ENCODE results near the gene RPS6KA3. TPM values are rescaled to one million over a fixed set of nuclear protein-coding genes. Genes with fewer than 3 reads are reported as not detected.

RPS6KA3 gene
- total RNA-seq, 4 donors from 2014 or later, result 36.1 to 41.6 (median 39.0) TPM

GRCh38 chrX:20263474-20263873 lies 3.2 kb downstream of the RPS6KA3 start:
- no peak for DNase-seq (ENCODE audit: extremely low spot score)
- 6% methylated on average over 2 of the region's 2 CpGs for WGBS
- H3K36me3 ChIP-seq, result no peaks in the 10 kb centered on the region
- H3K4me1 ChIP-seq, result peaks cover 0 to 21% (median 12%) of the 10 kb centered on the region in 4 donors
- H3K27me3 ChIP-seq, result no peaks in the 10 kb centered on the region
- H3K27ac ChIP-seq (replicated peaks in 1 of 4), result no peak overlapping the region
- intact Hi-C loops (cut with DNase I), result no loop called here
- TF ChIP-seq POLR2AphosphoS5 (IDR thresholded peaks at IDR 0.05) (no peak), POLR2A (IDR thresholded peaks at IDR 0.05; ENCODE audit: low read depth) (no peak)
- H3K4me3 ChIP-seq, result no peak overlapping the region
- H3K9me3 ChIP-seq, result no peaks in the 10 kb centered on the region

- TF ChIP-seq POLR2A (IDR thresholded peaks at IDR 0.05; ENCODE audit: low read depth) (no peak), EP300 (IDR thresholded peaks at IDR 0.05) (no peak), CTCF (IDR thresholded peaks at IDR 0.05) (no peak), POLR2AphosphoS5 (IDR thresholded peaks at IDR 0.05) (no peak)
- WGBS, result 35% methylated on average over 2 of the region's 2 CpGs
Measured at GRCh38 chrX:20260885-20261284, 5.8 kb downstream of the RPS6KA3 start.

DNA sequence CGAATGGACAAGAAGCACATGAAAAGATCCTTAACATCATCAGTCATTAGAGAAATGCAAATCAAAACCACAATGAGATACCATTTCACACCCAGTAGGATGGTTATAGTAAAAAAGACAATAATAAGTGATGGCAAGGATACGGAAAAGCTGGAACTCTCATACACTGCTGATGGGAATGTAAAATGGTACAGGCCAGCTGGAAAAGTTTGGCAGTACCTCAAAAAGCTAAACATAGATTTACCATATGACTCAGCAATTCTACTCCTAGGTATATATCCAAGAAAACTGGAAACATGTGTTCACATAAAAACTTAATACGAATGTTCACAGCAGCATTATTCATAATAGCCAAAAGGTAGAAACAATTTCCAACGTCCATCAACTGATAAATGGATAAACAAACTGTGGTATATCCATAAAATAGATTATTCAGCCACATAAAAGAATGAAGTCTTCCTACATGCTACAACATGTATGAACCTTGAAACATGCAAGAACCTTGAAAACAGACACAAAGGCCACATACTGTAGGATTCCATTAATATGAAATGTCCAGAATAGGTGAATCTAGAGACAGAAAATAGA lies 11.9 kb downstream of the RPS6KA3 start:
- TF ChIP-seq POLR2A (IDR thresholded peaks at IDR 0.05; ENCODE audit: low read depth), result no peak
- TF ChIP-seq CTCF (IDR thresholded peaks at IDR 0.05), result no peak
- no peak for TF ChIP-seq POLR2AphosphoS5 (IDR thresholded peaks at IDR 0.05)
- no peak for TF ChIP-seq EP300 (IDR thresholded peaks at IDR 0.05)
- no peak for DNase-seq (ENCODE audit: extremely low spot score)
- Histone ChIP-seq H3K27ac (replicated peaks in 1 of 4) (no peak overlapping the region), H3K9me3 (no peaks in the 10 kb centered on the region), H3K36me3 (no peaks in the 10 kb centered on the region), H3K27me3 (no peaks in the 10 kb centered on the region), H3K4me1 (no peaks in the 10 kb centered on the region), H3K4me3 (no peak overlapping the region)
- 76% methylated on average over 4 of the region's 4 CpGs for whole genome bisulfite sequencing
- intact Hi-C loops (cut with DNase I), result loop anchor here (10.0 kb wide), 1 partner anchor 180 kb away; no protein-coding TSS in a partner anchor

More at GRCh38 chrX:20260885-20261284, 5.8 kb downstream of the RPS6KA3 start:
- intact Hi-C loops (cut with DNase I), result no loop called here
- Histone ChIP-seq H3K36me3 (no peaks in the 10 kb centered on the region), H3K27ac (replicated peaks in 1 of 4) (no peak overlapping the region), H3K4me3 (no peak overlapping the region), H3K9me3 (no peaks in the 10 kb centered on the region), H3K4me1 (peaks cover 0 to 21% (median 9%) of the 10 kb centered on the region in 4 donors), H3K27me3 (no peaks in the 10 kb centered on the region)
- DNase-seq (ENCODE audit: extremely low spot score), result no peak

- no peaks in the 10 kb centered on the region for H3K4me1 ChIP-seq
- WGBS, result 50% methylated on average over 1 of the region's 1 CpG
Measured at GRCh38 chrX:20253232-20253543, 13.5 kb downstream of the RPS6KA3 start.

More at GRCh38 chrX:20253232-20253543, 13.5 kb downstream of the RPS6KA3 start:
- H3K27me3 ChIP-seq, result no peaks in the 10 kb centered on the region
- intact Hi-C loops (cut with DNase I), result loop anchor here (10.0 kb wide), 1 partner anchor 182 kb away; no protein-coding TSS in a partner anchor
- H3K27ac ChIP-seq (replicated peaks in 1 of 4), result no peak overlapping the region
- no peaks in the 10 kb centered on the region for H3K36me3 ChIP-seq
- H3K4me3 ChIP-seq, result no peak overlapping the region
- TF ChIP-seq POLR2AphosphoS5 (IDR thresholded peaks at IDR 0.05) (no peak), CTCF (IDR thresholded peaks at IDR 0.05) (no peak), EP300 (IDR thresholded peaks at IDR 0.05) (no peak), POLR2A (IDR thresholded peaks at IDR 0.05; ENCODE audit: low read depth) (no peak)
- no peak for DNase-seq (ENCODE audit: extremely low spot score)
- peaks cover 0 to 3% (median 0%) of the 10 kb centered on the region in 4 donors for H3K9me3 ChIP-seq
